22Rv1 (cell line): Measurements from ENCODE around the gene P4HB.

Experiments
- H3K27ac ChIP-seq: fragments of 450-650 bp; 2 replicates; pipeline ENCODE4 v1.5.1; 2017
- CTCF ChIP-seq: fragments of 450-650 bp; IDR thresholded peaks from 2 replicates; pipeline ENCODE4 v1.5.1; 2017; ENCODE audit warnings: mild to moderate bottlenecking
- ZFX ChIP-seq: fragments of 450-650 bp; IDR thresholded peaks from 2 replicates; pipeline ENCODE4 v1.6.1; 2017; ENCODE audit warnings: antibody characterized with exemption, borderline replicate concordance

Gene P4HB

GRCh38 chr17:81890447-81891302 is 30.3 kb upstream of the P4HB start:
- TF ChIP-seq CTCF (no peak), ZFX (no peak)
- H3K27ac ChIP-seq = peak overlapping the region; percentile 96

GRCh38 chr17:81889602-81890001 is 29.3 kb upstream of the P4HB start:
- no peak for TF ChIP-seq CTCF
- no peak for TF ChIP-seq ZFX
- peak overlapping the region; percentile 96 for H3K27ac ChIP-seq

GRCh38 chr17:81888988-81889595 is 28.8 kb upstream of the P4HB start:
- peak overlapping the region; percentile 96; the same call in 1 of the 2 replicates for H3K27ac ChIP-seq
- TF ChIP-seq ZFX = no peak
- no peak for TF ChIP-seq CTCF

- H3K27ac ChIP-seq = no peak overlapping the region; the same call in 1 of the 2 replicates
- TF ChIP-seq ZFX (no peak), CTCF (no peak)
Measured at GRCh38 chr17:81888105-81888987, 28.0 kb upstream of the P4HB start.

- TF ChIP-seq ZFX (no peak), CTCF (no peak)
- H3K27ac ChIP-seq = no peak overlapping the region
Measured at GRCh38 chr17:81885869-81886548, 25.7 kb upstream of the P4HB start.

DNA sequence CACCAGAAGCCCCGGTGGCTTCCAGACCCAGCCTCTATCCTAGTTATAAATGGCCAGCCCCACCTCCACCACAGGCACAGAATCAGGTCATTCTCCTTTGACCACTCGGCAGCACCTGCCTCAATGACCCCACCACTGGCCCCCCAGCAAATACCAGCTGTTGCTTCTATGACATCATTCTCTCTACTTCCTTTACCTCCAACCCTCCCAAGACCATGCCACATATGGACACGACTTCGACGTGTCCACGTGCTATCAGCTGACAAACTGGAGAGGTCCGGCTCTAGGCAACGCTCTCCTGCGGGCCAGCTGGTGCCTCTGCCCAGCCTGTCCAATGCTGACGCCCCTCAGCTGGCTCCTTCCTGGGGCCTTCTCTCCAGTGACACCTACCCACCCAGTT is 25.1 kb upstream of the P4HB start:
- H3K27ac ChIP-seq = no peak overlapping the region
- TF ChIP-seq ZFX (no peak), CTCF (no peak)
